Activated CD8-positive, alpha-beta memory T cell treated with anti-CD3 and anti-CD28 coated beads for 24 hours (primary cell): Measurements from ENCODE around the gene SEMA5B.

ENCODE experiments used
- DNase-seq: peaks from one replicate; pipeline ENCODE4 v3.0.0-alpha.2; 2020

The SEMA5B gene

DNA sequence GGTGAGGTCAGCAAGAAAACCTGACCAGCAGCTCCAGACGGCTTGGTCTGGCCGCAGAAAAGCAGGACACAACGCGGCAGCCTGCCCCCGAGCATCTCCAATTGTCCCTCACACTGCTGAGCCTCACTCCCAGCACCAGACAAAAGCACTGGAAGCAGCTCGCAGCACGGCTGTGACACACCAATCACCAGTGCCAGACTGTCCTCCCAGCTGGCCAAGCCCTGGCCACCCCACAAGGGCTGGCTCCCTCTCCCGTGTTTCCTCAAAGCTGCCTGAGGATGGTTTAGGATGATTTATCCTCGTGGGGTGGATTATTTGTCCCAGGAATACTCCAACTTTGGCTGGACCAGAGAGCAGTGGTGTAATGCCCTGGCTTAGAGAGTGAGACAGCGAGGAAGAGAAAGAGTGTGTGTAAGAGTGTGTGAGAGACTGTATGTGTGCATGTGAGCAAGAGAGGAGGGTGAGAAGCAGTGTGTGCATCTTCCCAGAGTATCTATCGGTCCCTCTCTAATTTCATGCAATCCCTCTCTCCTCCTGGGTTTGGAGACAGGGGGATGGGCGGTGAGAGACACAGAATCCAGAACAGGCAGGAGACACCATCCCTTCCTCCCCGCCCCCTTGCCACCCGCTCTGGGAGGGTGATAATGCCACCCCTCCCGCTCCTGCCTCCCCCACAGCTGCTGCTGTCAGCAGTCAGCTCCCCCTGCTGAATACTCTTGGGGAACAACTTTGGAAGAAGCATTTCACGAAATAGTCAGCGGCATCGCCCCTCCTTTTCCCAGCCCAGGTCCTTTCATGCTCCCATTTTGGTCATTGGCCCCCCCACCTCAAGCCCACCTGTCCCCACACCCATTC, 34.2 kb downstream of the SEMA5B start:
- no peak for DNase-seq

DNA sequence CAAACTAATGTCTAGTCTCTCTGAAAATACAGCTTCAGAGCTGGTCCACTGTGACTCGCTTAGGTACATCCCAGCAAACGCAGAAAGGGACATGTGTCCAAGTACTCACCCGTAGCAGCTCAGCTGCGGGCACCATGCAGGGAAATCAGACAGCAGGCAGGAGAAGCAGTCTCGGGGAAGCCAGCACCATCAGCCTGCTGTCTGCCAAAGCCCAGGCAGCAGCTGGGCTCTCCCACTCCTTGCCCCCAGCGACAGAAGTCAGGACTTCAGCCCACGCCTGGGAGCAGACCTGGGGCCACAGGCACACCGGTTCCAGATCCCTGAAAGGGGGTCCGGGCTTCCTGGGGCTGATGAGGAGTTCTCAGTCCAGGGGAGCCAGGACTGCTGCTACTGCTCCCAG, 34.9 kb downstream of the SEMA5B start:
- DNase-seq = no peak

GRCh38 chr3:122992133-122992532, 35.4 kb downstream of the SEMA5B start:
- DNase-seq = no peak

DNA sequence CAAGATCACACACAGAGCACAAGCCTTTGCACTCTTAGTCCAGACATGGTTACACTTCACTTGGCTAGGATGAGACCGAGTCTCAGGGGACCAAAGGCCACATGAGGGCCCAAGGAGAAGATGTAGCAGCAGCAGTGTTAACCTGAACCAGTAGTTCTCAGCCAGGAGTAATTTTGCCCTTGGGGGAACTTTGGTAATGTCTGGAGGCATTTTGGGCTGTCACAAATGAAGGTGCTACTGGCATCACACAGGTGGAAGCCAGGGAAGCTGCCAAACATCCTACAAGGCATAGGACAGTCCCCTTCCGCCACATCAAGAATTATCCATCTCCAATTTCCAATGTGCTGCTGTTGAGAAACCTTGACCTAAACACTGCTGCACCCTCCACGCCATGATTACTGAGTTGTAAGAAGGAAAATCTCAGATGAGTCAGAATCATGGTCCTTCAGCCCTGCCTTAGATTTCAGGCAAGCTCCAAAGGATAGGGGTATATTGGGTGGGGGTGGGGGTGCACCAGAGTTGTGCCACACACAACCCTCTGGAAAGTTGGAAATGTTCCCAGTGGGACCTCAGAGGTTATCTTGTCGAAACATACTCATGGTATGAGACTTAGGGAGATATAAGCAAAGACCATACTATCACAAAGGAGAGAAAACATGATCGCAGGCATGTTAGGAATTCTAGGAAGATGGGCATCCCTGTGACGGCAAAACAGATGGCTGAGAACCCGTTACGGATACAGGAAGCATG, 36.2 kb downstream of the SEMA5B start:
- no peak for DNase-seq

DNA sequence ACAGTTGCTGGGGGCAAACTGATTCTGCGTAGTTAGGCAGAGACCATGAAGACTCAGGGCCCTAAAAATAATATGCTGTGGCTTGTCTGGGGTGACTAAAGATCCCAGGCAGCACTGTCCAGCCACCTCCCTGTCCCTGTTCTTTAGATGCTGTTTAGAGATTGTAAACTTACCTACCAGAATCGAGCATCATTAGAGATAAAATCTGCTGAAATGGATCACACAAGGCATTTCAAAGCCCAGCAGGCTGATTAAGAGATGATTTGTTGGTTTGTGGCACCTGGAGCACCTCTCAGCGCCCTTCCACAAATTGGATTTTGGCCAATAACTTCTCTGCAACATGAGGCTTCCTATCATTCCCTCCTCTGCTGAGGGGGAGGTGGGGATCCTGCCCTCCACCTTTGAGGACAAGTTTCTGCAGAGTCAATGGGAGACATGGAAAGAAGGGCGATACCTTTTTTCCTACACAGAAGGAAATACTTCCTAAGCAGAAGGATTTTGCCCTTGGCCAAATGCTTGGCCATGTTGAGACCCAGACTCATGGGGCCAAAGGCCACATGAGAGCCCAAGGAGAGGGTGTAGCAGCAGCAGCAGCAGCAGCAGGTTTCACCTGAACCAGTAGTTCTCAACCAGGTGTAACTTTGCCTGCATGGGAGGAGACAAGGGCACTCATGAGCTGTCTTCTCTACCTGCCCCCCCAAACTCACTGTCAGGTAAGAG, 37.5 kb downstream of the SEMA5B start:
- DNase-seq = no peak

DNA sequence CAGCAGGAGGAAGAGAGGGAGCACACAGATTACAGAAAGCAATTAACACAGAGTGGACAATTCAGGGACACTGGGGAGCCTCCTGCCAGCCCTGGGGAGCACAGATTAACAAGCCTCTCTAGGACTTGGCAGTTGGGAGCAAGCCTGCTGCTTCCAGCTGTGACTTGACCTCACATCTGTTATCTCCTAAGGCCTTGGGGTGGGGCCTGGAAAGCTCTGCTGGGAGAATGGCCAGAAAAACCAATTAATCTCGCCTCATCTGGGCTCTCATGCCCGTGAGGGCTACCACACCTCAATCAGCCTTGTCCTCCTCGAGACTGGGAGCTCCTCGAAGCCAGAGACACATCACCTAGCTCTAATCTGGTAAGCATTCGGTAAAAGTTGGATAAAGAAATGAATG, 39.1 kb downstream of the SEMA5B start:
- no peak for DNase-seq

- DNase-seq = no peak
Measured at GRCh38 chr3:122987736-122988319, 39.7 kb downstream of the SEMA5B start.

- DNase-seq = no peak
Measured at GRCh38 chr3:122987231-122987630, 40.3 kb downstream of the SEMA5B start.

DNA sequence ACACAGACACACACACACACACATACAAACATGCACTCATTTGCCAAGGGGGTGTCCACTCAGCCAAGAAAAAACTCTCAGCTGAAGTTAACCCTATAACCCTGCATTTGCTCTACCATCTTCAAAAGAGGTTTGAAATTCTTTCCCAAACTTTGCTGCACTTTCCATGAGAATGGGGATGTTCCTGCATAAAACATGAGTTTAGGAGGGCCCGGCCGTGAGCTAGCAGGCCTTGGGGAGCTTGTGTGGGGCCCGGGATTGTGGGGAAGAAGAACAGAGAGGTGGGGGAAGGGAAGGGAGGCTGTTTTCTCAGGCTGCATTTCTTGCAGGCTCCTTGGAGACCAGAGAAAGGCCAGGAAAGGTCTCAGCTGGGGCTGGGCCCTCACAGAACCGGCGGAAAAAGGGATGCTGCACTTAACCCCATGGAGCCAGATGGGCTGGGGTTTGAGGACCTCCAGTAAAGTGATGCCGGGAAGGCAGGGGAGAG, 40.8 kb downstream of the SEMA5B start:
- no peak for DNase-seq

DNA sequence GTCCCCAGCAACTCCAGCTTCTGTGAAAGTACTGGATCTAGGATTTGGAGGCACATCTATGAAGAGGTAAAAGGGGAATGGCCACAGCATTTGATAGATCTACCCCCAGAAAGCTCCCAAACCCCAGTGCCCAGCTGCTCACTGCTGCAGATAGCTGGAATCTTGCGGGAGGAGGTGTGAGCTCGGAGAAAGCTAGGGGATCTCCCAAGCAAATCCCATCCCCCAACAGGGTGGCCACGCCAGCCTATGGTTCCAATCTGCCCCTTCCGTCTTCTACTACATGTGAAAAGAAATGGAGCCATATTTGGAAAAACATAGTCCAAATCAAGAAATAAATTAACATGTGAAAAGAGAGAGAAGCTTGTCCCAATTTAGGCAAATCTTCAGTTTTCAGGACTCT, 42.0 kb downstream of the SEMA5B start:
- no peak for DNase-seq

GRCh38 chr3:122984650-122985049, 42.9 kb downstream of the SEMA5B start:
- no peak for DNase-seq

GRCh38 chr3:122984007-122984406, 43.6 kb downstream of the SEMA5B start:
- no peak for DNase-seq

GRCh38 chr3:122982216-122983185, 45.1 kb downstream of the SEMA5B start:
- DNase-seq = no peak

DNA sequence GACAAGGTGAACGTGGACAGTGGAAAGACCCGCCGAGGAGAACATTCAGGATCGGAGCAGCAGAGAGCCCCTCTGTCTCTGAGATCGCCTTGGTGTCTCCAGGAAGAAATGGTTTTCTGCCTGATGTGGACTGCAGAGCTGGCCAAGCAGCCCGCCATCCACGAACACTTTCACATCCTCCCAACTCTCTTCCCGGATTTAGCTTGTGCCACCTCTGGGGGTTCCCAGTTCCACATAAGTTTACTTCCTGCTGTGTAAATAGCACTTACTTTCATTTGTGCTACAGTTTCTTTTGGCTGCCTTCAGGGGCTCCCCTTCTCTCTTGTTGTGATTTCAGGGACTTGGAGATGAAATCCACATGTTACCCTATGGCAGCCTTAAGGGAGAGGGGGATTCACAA, 48.4 kb downstream of the SEMA5B start:
- no peak for DNase-seq

DNA sequence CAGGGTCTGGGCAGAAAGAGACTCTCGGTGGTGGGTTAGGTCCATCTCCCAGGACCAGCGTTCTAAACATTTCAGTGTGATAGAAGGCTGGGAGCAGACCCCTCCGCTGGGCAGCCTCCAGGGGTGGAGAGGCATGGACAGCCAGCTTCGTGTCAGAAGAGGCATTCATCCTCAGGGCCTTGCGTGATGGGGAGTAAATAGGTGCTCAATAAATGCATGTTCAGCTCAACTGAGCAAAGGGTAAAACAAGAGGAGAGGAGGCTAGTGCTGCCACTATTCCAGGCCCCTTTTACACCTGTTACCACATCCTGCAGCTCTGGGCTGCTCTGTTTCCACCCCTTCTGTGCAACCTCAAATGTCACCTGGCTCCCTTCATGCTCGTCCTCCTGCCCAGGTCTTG, 49.0 kb downstream of the SEMA5B start:
- no peak for DNase-seq

GRCh38 chr3:122977746-122978466, 49.7 kb downstream of the SEMA5B start:
- DNase-seq = no peak

DNA sequence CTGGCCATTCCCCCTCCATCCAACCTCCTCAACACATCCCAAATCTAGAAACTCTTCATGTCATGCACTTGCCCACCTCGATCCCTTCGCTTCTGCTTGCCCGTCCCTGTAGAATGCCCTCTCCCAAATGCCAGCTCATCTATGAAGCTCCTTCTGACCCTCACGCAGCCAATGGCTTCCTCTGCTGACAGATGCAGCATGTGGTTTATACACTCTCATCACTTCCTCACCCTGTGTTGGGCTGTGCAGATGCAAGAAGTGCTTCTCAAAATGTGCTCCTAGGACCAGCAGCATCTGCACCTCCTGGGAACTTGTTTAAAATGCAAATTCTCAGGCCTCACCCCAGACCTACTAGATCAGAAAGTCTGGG, 51.7 kb downstream of the SEMA5B start:
- no peak for DNase-seq

DNA sequence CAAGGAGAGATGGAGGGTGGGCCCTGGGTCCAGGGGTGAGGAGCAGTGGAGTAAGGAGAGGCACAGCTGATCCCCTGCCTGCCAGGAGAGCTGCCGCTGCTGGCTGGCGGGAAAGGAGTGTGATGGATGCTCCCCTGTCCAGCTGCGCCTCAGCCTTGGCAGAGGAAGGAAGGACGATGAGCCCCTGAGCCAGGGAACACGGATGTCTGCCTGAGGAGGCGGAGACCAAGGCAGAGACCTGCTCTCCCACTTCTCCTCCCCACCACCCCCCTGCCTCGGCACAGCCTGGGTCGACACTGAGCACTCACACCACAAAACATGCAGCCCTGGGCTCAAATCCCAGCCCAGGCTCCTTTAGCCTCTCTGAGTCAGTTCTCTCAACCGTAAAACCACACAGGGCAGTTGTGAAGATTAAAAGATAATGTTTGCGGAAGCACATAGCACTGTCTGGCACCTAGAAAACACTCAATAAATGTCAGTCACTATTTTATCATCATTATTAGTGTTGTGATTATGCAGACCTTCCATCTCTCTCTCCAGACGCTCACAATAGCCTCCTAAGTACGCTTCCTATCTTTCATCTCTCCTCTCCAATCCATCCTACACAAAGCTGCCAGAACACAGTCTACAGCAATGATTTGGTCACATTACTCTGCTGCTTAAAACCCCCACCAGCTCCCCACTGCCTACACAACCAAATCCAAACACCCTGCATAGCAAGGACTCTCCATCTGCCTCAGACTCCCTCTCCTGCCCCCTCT, 52.2 kb downstream of the SEMA5B start:
- DNase-seq = no peak

DNA sequence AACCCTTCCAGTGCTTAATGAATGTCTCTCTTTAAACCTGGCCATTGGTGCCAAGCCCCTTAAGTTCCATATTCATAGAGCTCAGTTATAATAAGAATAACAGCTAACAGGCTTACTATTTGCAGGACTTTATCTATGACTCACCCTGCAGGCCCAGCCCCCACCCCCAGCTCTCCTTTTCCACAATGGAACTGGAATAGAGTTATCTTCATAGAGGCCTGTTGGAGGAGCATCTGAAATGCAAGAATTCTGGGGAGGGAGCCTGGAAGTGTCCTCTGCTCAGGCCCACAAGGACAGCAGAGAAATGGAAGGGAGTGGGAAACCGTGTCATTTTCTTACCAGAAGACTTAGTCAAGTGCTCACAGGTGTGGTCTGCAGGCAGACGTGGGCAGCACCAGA, 52.8 kb downstream of the SEMA5B start:
- DNase-seq = no peak

DNA sequence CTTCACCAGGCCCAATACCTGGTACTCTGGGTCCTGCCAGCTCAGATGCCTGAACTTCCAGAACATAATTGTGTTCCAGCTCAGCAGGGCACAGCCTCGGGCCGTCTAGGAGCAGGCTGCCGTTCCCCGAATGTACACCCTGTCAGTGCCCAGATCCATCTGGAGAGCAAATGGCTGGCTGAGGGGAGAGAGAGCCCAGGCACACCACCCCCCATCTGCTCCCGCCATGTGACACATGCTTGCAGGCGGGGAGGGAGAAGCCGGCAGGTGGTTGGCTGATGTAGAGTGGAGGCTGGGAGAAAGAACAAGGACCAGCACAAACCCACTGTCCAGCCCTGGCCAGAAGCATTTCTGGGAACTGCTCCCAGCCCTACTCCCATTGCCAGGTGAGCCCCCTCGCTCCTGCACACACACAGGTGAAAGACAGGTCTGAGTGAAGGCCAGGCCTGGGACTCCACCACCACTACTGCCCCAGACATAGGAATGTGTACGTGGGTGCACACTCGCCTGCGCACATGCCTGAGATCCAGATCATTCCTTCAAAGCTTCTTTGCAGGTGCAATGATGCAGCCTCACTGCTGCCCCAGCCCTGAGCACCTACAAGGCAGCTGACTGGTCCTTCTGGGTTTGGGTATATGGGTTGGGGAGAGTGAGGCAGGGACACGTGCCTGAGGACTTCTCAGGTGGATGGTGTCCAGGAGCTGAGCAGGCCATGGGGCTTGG, 53.5 kb downstream of the SEMA5B start:
- DNase-seq = no peak
